Right cardiac atrium (tissue), 5 donors: Measurements from ENCODE around the gene PLAAT2. TPM values are rescaled to one million over a fixed set of nuclear protein-coding genes. Genes with fewer than 3 reads are reported as not detected.
A peak's percentile ranks its signal among the peaks of the same experiment; 100 is the strongest.
"Not testable (repeated sequence)": the region's sequence is repeated elsewhere in the genome, so short reads cannot be mapped to it uniquely, and the experiment has no call there.

ENCODE experiments used
- ATAC-seq, 2 donors: fragments of 200-7000 bp; cut with Tn5 transposase; one replicate each; pipeline versions ENCODE4 v1.8.0 to v1.9.1; 2020; ENCODE audit warnings: moderate library complexity in 2 of 2, mild to moderate bottlenecking in 1 of 2
- DNase-seq, 3 donors: peaks; one replicate each; pipeline ENCODE4 v3.0.0-alpha.2; 2020
- H3K27ac ChIP-seq: one replicate; pipeline ENCODE4 v1.5.1; 2013; ENCODE audit warnings: mild to moderate bottlenecking, low read length, control low read depth, moderate library complexity
- H3K27me3 ChIP-seq: one replicate; pipeline ENCODE4 v1.6.1; 2013; ENCODE audit not compliant: control insufficient read depth, insufficient read depth
- H3K4me1 ChIP-seq: one replicate; pipeline ENCODE4 v1.6.1; 2013; ENCODE audit warnings: low read length; ENCODE audit not compliant: control insufficient read depth, insufficient read depth
- H3K4me3 ChIP-seq: one replicate; pipeline ENCODE4 v1.5.1; 2013; ENCODE audit warnings: low read length, control low read depth
- H3K9me3 ChIP-seq: one replicate; pipeline ENCODE4 v1.6.1; 2013; ENCODE audit warnings: low read length; ENCODE audit not compliant: control insufficient read depth
- WGBS: extraction: QIAGEN DNeasy Blood & Tissue Kit; methylation state at CpG from one replicate; pipeline ENCODE4 v1.1.7; 2013; 5-methylcytosine and 5-hydroxymethylcytosine counted together
- intact Hi-C, 4 donors: fragments of 100-400 bp; cut with DNase I; formaldehyde crosslinking; loops; one replicate each; pipeline versions ENCODE4 v1.11.0 to v1.14.0; 2022 to 2023
- polyA plus RNA-seq: library from polyadenylated mRNA; stranded (reverse); fragments of 200-250 nt; gene quantifications from one replicate; pipeline ENCODE4 v1.2.3, GENCODE V29; 2013
- total RNA-seq, 4 donors: library from RNA; stranded (reverse); fragmentation: NEBNext Ultra II Directional; extraction: Animal tissue kit (Norgen Biotek cat#: 25700); gene quantifications; one replicate each; pipeline ENCODE4 v1.2.1, GENCODE V29; 2021
- donor health status: healthy with polysubstance abuse.
- donor health status: DM: no; HTN: yes; CAD: no.
- donor health status: DM: no; HTN: no; CAD: no.
- donor health status: DM: no; HTN: yes; CAD: no; lungs with severe emphysema.
- donor health status: DM: yes; HTN: yes; CAD: no.

PLAAT2 gene
- total and polyA plus RNA-seq, 5 donors: 0.31 to 0.66 TPM; not detected in 3

- Histone ChIP-seq H3K27me3 (no peaks in the 10 kb centered on the region), H3K27ac (no peak overlapping the region), H3K9me3 (no peaks in the 10 kb centered on the region), H3K4me1 (peaks cover 3% of the 10 kb centered on the region), H3K4me3 (no peak overlapping the region)
- ATAC-seq (peak in 1 of 2 donors; percentile 27), DNase-seq (no peak)
- intact Hi-C loops: no loop called here
- 85% methylated on average over 7 of the region's 7 CpGs for WGBS
These were observed 36.3 kb upstream of the PLAAT2 start for GRCh38 chr11:63599211-63600122.

GRCh38 chr11:63598556-63598955, 35.4 kb upstream of the PLAAT2 start:
- DNase-seq: no peak
- Histone ChIP-seq H3K27ac (no peak overlapping the region), H3K4me3 (no peak overlapping the region), H3K27me3 (no peaks in the 10 kb centered on the region), H3K4me1 (peaks cover 3% of the 10 kb centered on the region), H3K9me3 (no peaks in the 10 kb centered on the region)
- 89% methylated on average over 4 of the region's 4 CpGs for WGBS
- ATAC-seq: no peak
- intact Hi-C loops: no loop called here

DNA sequence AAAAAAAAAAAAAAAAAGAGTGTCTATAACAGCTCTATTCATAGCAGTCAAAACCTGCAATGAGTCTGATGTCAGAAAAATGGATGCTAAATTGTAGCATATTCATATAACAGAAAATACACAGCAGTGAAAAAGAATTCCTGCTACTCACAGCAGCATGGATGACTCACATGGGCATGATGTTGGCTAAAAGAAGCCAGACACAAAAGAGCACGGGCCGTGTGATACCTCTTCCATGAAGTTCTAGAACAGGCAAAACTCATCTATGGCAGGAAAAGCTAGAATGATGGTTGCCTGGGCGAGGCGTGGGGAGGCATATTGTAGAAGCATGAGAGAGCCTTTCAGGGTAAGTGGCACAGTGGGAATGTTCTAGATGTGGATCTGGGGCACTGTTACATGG, 32.1 kb upstream of the PLAAT2 start:
- H3K9me3 ChIP-seq: no peaks in the 10 kb centered on the region
- no peak overlapping the region for H3K27ac ChIP-seq
- H3K4me3 ChIP-seq: no peak overlapping the region
- WGBS: 87% methylated on average over 4 of the region's 4 CpGs
- intact Hi-C loops: no loop called here
- no peaks in the 10 kb centered on the region for H3K27me3 ChIP-seq
- no peaks in the 10 kb centered on the region for H3K4me1 ChIP-seq
- ATAC-seq (no peak), DNase-seq (no peak)

- DNase-seq (no peak), ATAC-seq (no peak)
- whole genome bisulfite sequencing: 78% methylated on average over 4 of the region's 4 CpGs
- Histone ChIP-seq H3K4me3 (no peak overlapping the region), H3K4me1 (no peaks in the 10 kb centered on the region), H3K9me3 (no peaks in the 10 kb centered on the region), H3K27me3 (no peaks in the 10 kb centered on the region), H3K27ac (no peak overlapping the region)
- intact Hi-C loops: no loop called here
These were observed 29.8 kb upstream of the PLAAT2 start for GRCh38 chr11:63592975-63593395.

DNA sequence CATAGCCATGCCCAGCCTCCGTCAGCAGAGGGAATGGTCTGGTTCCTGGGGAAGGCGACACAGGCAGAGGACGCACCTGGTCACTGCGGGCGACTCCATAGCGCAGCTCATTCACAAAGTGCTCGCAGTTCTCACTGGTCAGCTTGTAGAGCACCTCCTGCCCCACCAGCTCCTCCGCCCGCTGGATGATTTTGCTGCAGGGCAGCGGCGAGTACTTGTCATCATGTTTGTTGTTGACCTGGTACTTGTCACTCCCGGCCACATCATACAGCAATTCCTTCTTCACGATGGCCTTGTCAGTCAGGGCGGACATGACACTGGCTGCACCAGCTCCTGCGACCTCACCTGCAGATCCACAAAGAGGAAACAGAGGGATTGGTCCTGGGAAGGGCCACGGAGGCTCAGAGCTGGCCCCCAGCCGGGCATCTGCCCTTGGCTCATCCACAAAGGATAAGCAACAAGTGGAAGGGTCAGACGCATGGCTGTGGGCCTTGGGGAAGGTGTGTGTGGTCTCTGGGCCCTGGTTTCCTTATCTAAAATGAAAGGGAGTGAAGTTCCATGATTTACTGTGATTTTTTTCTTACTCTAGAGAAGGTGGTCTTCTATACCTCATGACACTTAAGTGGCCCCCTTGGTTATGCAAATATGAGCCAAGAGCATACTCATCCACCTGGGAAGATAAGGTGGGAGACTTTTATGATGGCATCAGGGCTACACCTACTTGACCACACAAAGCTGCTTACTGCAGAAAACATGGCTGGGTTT, 27.0 kb upstream of the PLAAT2 start:
- intact Hi-C loops: no loop called here
- H3K4me3 ChIP-seq: no peak overlapping the region
- ATAC-seq: no peak
- H3K4me1 ChIP-seq: no peaks in the 10 kb centered on the region
- H3K27me3 ChIP-seq: no peaks in the 10 kb centered on the region
- no peak for DNase-seq
- H3K27ac ChIP-seq: no peak overlapping the region
- WGBS: 90% methylated on average over 18 of the region's 18 CpGs
- H3K9me3 ChIP-seq: no peaks in the 10 kb centered on the region

- intact Hi-C loops: no loop called here
- 36% methylated on average over 3 of the region's 3 CpGs for WGBS
- H3K27me3 ChIP-seq: no peaks in the 10 kb centered on the region
- no peak overlapping the region for H3K27ac ChIP-seq
- DNase-seq: no peak
- ATAC-seq: no peak
- no peaks in the 10 kb centered on the region for H3K9me3 ChIP-seq
- no peaks in the 10 kb centered on the region for H3K4me1 ChIP-seq
- H3K4me3 ChIP-seq: no peak overlapping the region
These were observed 25.8 kb upstream of the PLAAT2 start for GRCh38 chr11:63589000-63589399.

GRCh38 chr11:63586451-63587166, 23.4 kb upstream of the PLAAT2 start:
- no peaks in the 10 kb centered on the region for H3K9me3 ChIP-seq
- no peak overlapping the region for H3K27ac ChIP-seq
- ATAC-seq: no peak
- 93% methylated on average over 6 of the region's 6 CpGs for WGBS
- H3K4me1 ChIP-seq: no peaks in the 10 kb centered on the region
- DNase-seq: no peak
- intact Hi-C loops: no loop called here
- no peak overlapping the region for H3K4me3 ChIP-seq
- H3K27me3 ChIP-seq: no peaks in the 10 kb centered on the region

DNA sequence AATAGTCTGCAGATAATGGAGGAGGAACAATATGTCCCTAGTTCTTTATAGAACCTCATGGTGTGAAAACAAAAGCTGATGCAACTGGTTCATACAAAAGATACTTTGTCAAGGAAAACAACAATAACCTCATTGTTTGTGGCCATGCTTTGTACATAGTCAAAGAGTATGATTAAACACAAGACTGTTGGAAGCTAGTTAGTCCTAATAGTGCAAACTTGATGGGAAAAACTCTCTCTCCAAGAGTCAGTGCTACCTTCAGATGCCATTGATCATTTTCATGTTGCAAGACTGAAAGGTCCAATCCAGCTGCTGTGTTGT, 20.1 kb upstream of the PLAAT2 start:
- intact Hi-C loops: no loop called here
- Histone ChIP-seq H3K27me3 (no peaks in the 10 kb centered on the region), H3K4me3 (no peak overlapping the region), H3K9me3 (no peaks in the 10 kb centered on the region), H3K27ac (no peak overlapping the region), H3K4me1 (no peaks in the 10 kb centered on the region)
- DNase-seq: no peak
- ATAC-seq: no peak

DNA sequence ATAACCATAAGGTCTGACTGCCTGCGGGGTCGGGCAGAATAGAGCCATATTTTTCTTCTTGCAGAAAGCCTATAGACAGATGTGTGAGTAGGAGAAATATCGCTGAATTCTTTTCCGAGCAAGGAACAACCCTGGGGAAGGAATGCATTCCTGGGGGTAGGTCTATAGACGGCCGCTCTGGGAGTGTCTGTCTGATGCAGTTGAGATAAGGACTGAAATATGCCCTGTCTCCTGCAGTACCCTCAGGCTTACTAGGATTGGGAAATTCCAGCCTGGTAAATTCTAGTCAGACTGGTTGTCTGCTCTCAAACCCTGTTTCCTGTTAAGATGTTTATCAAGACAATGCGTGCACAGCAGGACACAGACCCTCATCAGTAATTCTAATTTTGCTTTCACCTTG, 18.0 kb upstream of the PLAAT2 start:
- intact Hi-C loops, H3K4me3 ChIP-seq, H3K27me3 ChIP-seq, DNase-seq, ATAC-seq, H3K9me3 ChIP-seq, H3K27ac ChIP-seq, H3K4me1 ChIP-seq: not testable (repeated sequence)
- 87% methylated on average over 7 of the region's 7 CpGs for WGBS

DNA sequence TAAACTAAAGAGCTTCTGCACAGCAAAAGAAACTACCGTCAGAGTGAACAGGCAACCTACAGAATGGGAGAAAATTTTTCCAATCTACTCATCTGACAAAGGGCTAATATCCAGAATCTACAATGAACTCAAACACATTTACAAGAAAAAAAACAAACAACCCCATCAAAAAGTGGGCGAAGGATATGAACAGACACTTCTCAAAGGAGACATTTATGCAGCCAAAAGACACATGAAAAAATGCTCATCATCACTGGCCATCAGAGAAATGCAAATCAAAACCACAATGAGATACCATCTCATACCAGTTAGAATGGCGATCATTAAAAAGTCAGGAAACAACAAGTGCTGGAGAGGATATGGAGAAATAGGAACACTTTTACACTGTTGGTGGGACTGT, 15.7 kb upstream of the PLAAT2 start:
- DNase-seq, H3K9me3 ChIP-seq, H3K27ac ChIP-seq, ATAC-seq, H3K27me3 ChIP-seq, intact Hi-C loops, H3K4me3 ChIP-seq: not testable (repeated sequence)
- 95% methylated on average over 2 of the region's 3 CpGs for WGBS
- H3K4me1 ChIP-seq: peaks cover 10% of the 10 kb centered on the region
